CD14-positive monocyte (primary cell): ENCODE data around the gene ARFGAP3. TPM values are rescaled to one million over a fixed set of nuclear protein-coding genes. Genes with fewer than 3 reads are reported as not detected.

ENCODE experiments used
- DNase-seq, 3 donors: peaks; one replicate each; pipeline ENCODE4 v3.0.0-alpha.2; 2011 to 2022
- H2AFZ ChIP-seq: 2 replicates; pipeline ENCODE4 v1.6.0; 2012; ENCODE audit warnings: mild to moderate bottlenecking, low read depth, low read length, inconsistent platforms; ENCODE audit not compliant: insufficient read depth, poor library complexity, severe bottlenecking
- H3K27ac ChIP-seq, 2 donors: 1 replicate in 1 of 2; 2 replicates in 1 of 2; pipeline ENCODE4 v1.5.1; 2012 to 2013; ENCODE audit warnings: low read length in 2 of 2, control low read depth in 1 of 2, inconsistent platforms in 1 of 2, low read depth in 1 of 2, mild to moderate bottlenecking in 1 of 2
- H3K27me3 ChIP-seq, 2 donors: one replicate each; pipeline versions ENCODE4 v1.6.0 to v1.6.1; 2011 to 2013; ENCODE audit warnings: low read length in 2 of 2; ENCODE audit not compliant: control insufficient read depth in 2 of 2, insufficient read depth in 2 of 2
- H3K36me3 ChIP-seq, 2 donors: replicated peaks in 1 of 2; 1 replicate in 1 of 2; 2 replicates in 1 of 2; pipeline versions ENCODE4 v1.5.1 to v1.6.1; 2012 to 2013; ENCODE audit warnings: low read length in 2 of 2, control low read depth in 1 of 2, inconsistent platforms in 1 of 2, mild to moderate bottlenecking in 1 of 2; ENCODE audit not compliant: insufficient read depth in 2 of 2, control insufficient read depth in 1 of 2
- H3K4me1 ChIP-seq, 2 donors: 1 replicate in 1 of 2; 2 replicates in 1 of 2; pipeline versions ENCODE4 v1.5.1 to v1.6.1; 2012 to 2013; ENCODE audit warnings: low read length in 2 of 2, control low read depth in 1 of 2, inconsistent platforms in 1 of 2, mild to moderate bottlenecking in 1 of 2, moderate library complexity in 1 of 2; ENCODE audit not compliant: insufficient read depth in 2 of 2, control insufficient read depth in 1 of 2
- H3K4me2 ChIP-seq: replicated peaks from 2 replicates; pipeline ENCODE3; 2012; ENCODE audit warnings: low read length, moderate library complexity, mild to moderate bottlenecking; ENCODE audit not compliant: poor library complexity, severe bottlenecking; ENCODE audit errors: extremely low read depth
- H3K4me3 ChIP-seq, 3 experiments: fragments of 200-600 bp in 1 of 3; sonication (generic) in 1 of 3; replicated peaks in 1 of 3; 1 replicate in 2 of 3; 2 replicates in 1 of 3; pipeline ENCODE4 v1.5.1; 2011 to 2013; ENCODE audit warnings: low read length in 3 of 3, mild to moderate bottlenecking in 3 of 3, control low read depth in 2 of 3, low read depth in 2 of 3, inconsistent platforms in 1 of 3, moderate library complexity in 1 of 3
- H3K79me2 ChIP-seq: 2 replicates; pipeline ENCODE4 v1.6.0; 2012; ENCODE audit warnings: mild to moderate bottlenecking, control low read depth, inconsistent platforms, low read length, moderate library complexity; ENCODE audit not compliant: insufficient read depth
- H3K9ac ChIP-seq: 2 replicates; pipeline ENCODE4 v1.6.0; 2017; ENCODE audit warnings: low read length, mild to moderate bottlenecking; ENCODE audit not compliant: insufficient read depth, poor library complexity, severe bottlenecking
- H3K9me3 ChIP-seq, 2 donors: replicated peaks in 1 of 2; 1 replicate in 1 of 2; 2 replicates in 1 of 2; pipeline versions ENCODE4 v1.5.1 to v1.6.1; 2012 to 2013; ENCODE audit warnings: low read length in 2 of 2, control low read depth in 1 of 2; ENCODE audit not compliant: control insufficient read depth in 1 of 2, insufficient read depth in 1 of 2
- H4K20me1 ChIP-seq: 2 replicates; pipeline ENCODE4 v1.6.0; 2012; ENCODE audit warnings: mild to moderate bottlenecking, low read length, control low read depth, moderate library complexity; ENCODE audit not compliant: insufficient read depth
- H3K27ac Mint-ChIP-seq, 7 donors: one replicate each; pipeline ENCODE4 v1.8.0; 2020; ENCODE audit warnings: mild to moderate bottlenecking in 7 of 7, mixed read lengths in 7 of 7, moderate library complexity in 6 of 7, inconsistent platforms in 2 of 7
- H3K27me3 Mint-ChIP-seq, 3 donors: one replicate each; pipeline ENCODE4 v1.8.0; 2021 to 2022; ENCODE audit warnings: low read depth in 3 of 3, mild to moderate bottlenecking in 3 of 3, mixed read lengths in 3 of 3, moderate library complexity in 3 of 3, inconsistent platforms in 1 of 3
- H3K36me3 Mint-ChIP-seq, 2 donors: one replicate each; pipeline ENCODE4 v1.8.0; 2020; ENCODE audit warnings: mixed read lengths in 2 of 2, inconsistent platforms in 1 of 2, mild to moderate bottlenecking in 1 of 2
- H3K4me1 Mint-ChIP-seq: one replicate; pipeline ENCODE4 v1.8.0; 2020; ENCODE audit warnings: mild to moderate bottlenecking, mixed read lengths
- H3K4me3 Mint-ChIP-seq, 2 donors: one replicate each; pipeline ENCODE4 v1.8.0; 2020; ENCODE audit warnings: mild to moderate bottlenecking in 2 of 2, mixed read lengths in 2 of 2, moderate library complexity in 1 of 2
- H3K9me3 Mint-ChIP-seq, 7 donors: one replicate each; pipeline ENCODE4 v1.8.0; 2020 to 2022; ENCODE audit warnings: mixed read lengths in 7 of 7, mild to moderate bottlenecking in 6 of 7, moderate library complexity in 6 of 7, inconsistent platforms in 2 of 7
- CTCF ChIP-seq: fragments of 200-600 bp; IDR thresholded peaks from one replicate; pipeline ENCODE4 v1.8.0; 2022; ENCODE audit warnings: antibody characterized with exemption, mild to moderate bottlenecking
- WGBS: methylation state at CpG from one replicate; pipeline ENCODE4 v1.1.5; 2013; ENCODE audit warnings: missing lambda C conversion rate; ENCODE audit not compliant: insufficient coverage; 5-methylcytosine and 5-hydroxymethylcytosine counted together
- intact Hi-C, 2 donors: fragments of 100-400 bp; cut with micrococcal nuclease; formaldehyde crosslinking; loops; one replicate each; pipeline versions ENCODE4 v1.15.0 to v1.15.1; 2023
- polyA plus RNA-seq, 3 donors: library from polyadenylated mRNA; depleted of rRNA in 1 of 3; unstranded in 2 of 3; stranded (reverse) in 1 of 3; fragments of 300-500 nt in 2 of 3; fragments of >200 nt in 1 of 3; fragmentation: Illumina TruSeq in 2 of 3; gene quantifications; 1 replicate in 2 of 3; 2 replicates in 1 of 3; pipeline ENCODE4 v1.2.3, GENCODE V29; 2012 to 2021

The ARFGAP3 gene
- polyA plus RNA-seq, 3 donors = 22.3 to 38.7 (median 34.8) TPM

GRCh38 chr22:42902875-42903510 is 45.9 kb upstream of the ARFGAP3 start:
- TF ChIP-seq CTCF = no peak
- Histone ChIP-seq H3K4me1 (peaks cover 9 to 14% of the 10 kb centered on the region in 2 donors), H2AFZ (no peak overlapping the region), H3K36me3 (peaks cover 17 to 67% of the 10 kb centered on the region in 2 donors), H3K9ac (no peak overlapping the region), H3K9me3 (no peaks in the 10 kb centered on the region), H3K4me2 (no peak overlapping the region), H3K4me3 (no peak overlapping the region), H4K20me1 (peaks cover 39% of the 10 kb centered on the region), H3K27ac (no peak overlapping the region), H3K79me2 (peaks cover 80% of the 10 kb centered on the region), H3K27me3 (no peaks in the 10 kb centered on the region)
- H3K27me3 Mint-ChIP-seq = peaks cover 0 to 2% (median 0%) of the 10 kb centered on the region in 3 donors
- no peaks in the 10 kb centered on the region for H3K9me3 Mint-ChIP-seq
- intact Hi-C loops = no loop called here
- no peak overlapping the region for H3K4me3 Mint-ChIP-seq
- WGBS = 97% methylated on average over 14 of the region's 15 CpGs
- peak overlapping the region in 2 of 7 donors; percentile 11 to 43 for H3K27ac Mint-ChIP-seq
- peaks cover 67 to 81% of the 10 kb centered on the region in 2 donors for H3K36me3 Mint-ChIP-seq
- DNase-seq = no peak
- H3K4me1 Mint-ChIP-seq = peaks cover 28% of the 10 kb centered on the region

GRCh38 chr22:42901790-42902508 is 44.9 kb upstream of the ARFGAP3 start:
- peak in 1 of 3 donors; percentile 20 for DNase-seq
- H3K27ac ChIP-seq = peak overlapping the region in 1 of 2 donors; percentile 29
- no peak overlapping the region for H2AFZ ChIP-seq
- intact Hi-C loops = no loop called here
- peaks cover 9 to 58% of the 10 kb centered on the region in 2 donors for H3K36me3 ChIP-seq
- peaks cover 33% of the 10 kb centered on the region for H4K20me1 ChIP-seq
- peaks cover 57 to 75% of the 10 kb centered on the region in 2 donors for H3K36me3 Mint-ChIP-seq
- H3K9me3 ChIP-seq = no peaks in the 10 kb centered on the region
- H3K4me2 ChIP-seq = no peak overlapping the region
- peaks cover 31% of the 10 kb centered on the region for H3K4me1 Mint-ChIP-seq
- H3K4me3 ChIP-seq = no peak overlapping the region
- 53% methylated on average over 6 of the region's 14 CpGs for WGBS
- TF ChIP-seq CTCF = peak; percentile 57
- peak overlapping the region in 4 of 7 donors; percentile 53 to 75 (median 64) for H3K27ac Mint-ChIP-seq
- no peaks in the 10 kb centered on the region for H3K27me3 ChIP-seq
- H3K9me3 Mint-ChIP-seq = no peaks in the 10 kb centered on the region
- H3K9ac ChIP-seq = no peak overlapping the region
- no peak overlapping the region for H3K4me3 Mint-ChIP-seq
- peaks cover 0 to 2% (median 0%) of the 10 kb centered on the region in 3 donors for H3K27me3 Mint-ChIP-seq
- H3K79me2 ChIP-seq = peaks cover 80% of the 10 kb centered on the region
- peaks cover 14 to 20% of the 10 kb centered on the region in 2 donors for H3K4me1 ChIP-seq
